K562 (cell line): Measurements from ENCODE around the gene PUM2. TPM values are rescaled to one million over a fixed set of nuclear protein-coding genes. Genes with fewer than 3 reads are reported as not detected.

Experiments
- ATAC-seq: fragments of 200-7000 bp; cut with Tn5 transposase; 3 replicates; pipeline ENCODE4 v1.9.1; 2020; ENCODE audit warnings: moderate library complexity
- BruUV-seq: library from RNA; stranded (reverse); fragments of 400-500 nt; replicated peaks from 2 replicates; lab custom pipeline; 2021; lab: Mats Ljungman, UMichigan
- CTCF ChIA-PET: fragments of 300-600 bp; formaldehyde crosslinking; extraction: SDS; loops from one replicate; lab custom pipeline; 2021; ENCODE audit warnings: low intra/inter-chr PET ratio; lab: Yijun Ruan, JAX
- POLR2A ChIA-PET: fragments of 300-600, 350-650 bp; sonication (Branson Sonifier 250); formaldehyde crosslinking; extraction: SDS; loops from one replicate; lab custom pipeline; 2021; ENCODE audit warnings: antibody characterized with exemption, inconsistent platforms; lab: Yijun Ruan, JAX
- DNase-seq, 4 experiments: peaks; one replicate each; pipeline versions ENCODE4 v3.0.0 to v3.0.0-alpha.2; 2011 to 2018; ENCODE audit warnings: low spot score in 3 of 4, mixed read lengths in 3 of 4; ENCODE audit errors: extremely low read depth in 1 of 4
- FAIRE-seq: peaks from 2 replicates; lab custom pipeline; 2011; peaks lifted over from hg19 to GRCh38; lab: Jason Lieb, UNC
- H2AFZ ChIP-seq: 2 replicates; pipeline ENCODE4 v1.6.0; 2011; ENCODE audit warnings: low read depth, low read length, control low read depth, inconsistent platforms
- H3K27ac ChIP-seq: fragments of 200-600 bp; 3 replicates; pipeline ENCODE4 v1.8.0; 2011; ENCODE audit warnings: low read depth, mild to moderate bottlenecking, control low read depth, inconsistent platforms, low read length, moderate library complexity, mixed read lengths; ENCODE audit errors: extremely low read depth
- H3K27me3 ChIP-seq, 2 experiments: fragments of 300-600 bp in 1 of 2; 2 replicates in 1 of 2; 3 replicates in 1 of 2; pipeline versions ENCODE4 v1.6.0 to v1.8.0; 2011; ENCODE audit warnings: inconsistent platforms in 2 of 2, low read length in 2 of 2, mild to moderate bottlenecking in 1 of 2, mixed read lengths in 1 of 2, moderate library complexity in 1 of 2; ENCODE audit not compliant: control insufficient read depth in 2 of 2, insufficient read depth in 2 of 2
- H3K36me3 ChIP-seq: fragments of 300-600 bp; 3 replicates; pipeline ENCODE4 v1.8.0; 2011; ENCODE audit warnings: mild to moderate bottlenecking, low read length, inconsistent platforms; ENCODE audit not compliant: control insufficient read depth, insufficient read depth
- H3K4me1 ChIP-seq, 2 experiments: fragments of 200-600 bp in 1 of 2; replicated peaks in 1 of 2; 2 replicates in 1 of 2; 3 replicates in 1 of 2; pipeline versions ENCODE4 v1.5.1 to v1.8.0; 2011; ENCODE audit warnings: inconsistent platforms in 2 of 2, low read length in 2 of 2, mild to moderate bottlenecking in 1 of 2, mixed read lengths in 1 of 2, moderate library complexity in 1 of 2; ENCODE audit not compliant: control insufficient read depth in 2 of 2, insufficient read depth in 2 of 2
- H3K4me2 ChIP-seq: 2 replicates; pipeline ENCODE4 v1.6.1; 2011; ENCODE audit warnings: low read length, control low read depth, inconsistent platforms, mixed read lengths; ENCODE audit not compliant: insufficient read depth
- H3K4me3 ChIP-seq: fragments of 200-600 bp; sonication (generic), shearing (Covaris generic); 2 replicates; pipeline ENCODE4 v1.5.1; 2016; ENCODE audit warnings: control low read depth, inconsistent platforms
- H3K79me2 ChIP-seq: fragments of 200-600 bp; 3 replicates; pipeline ENCODE4 v1.8.0; 2011; ENCODE audit warnings: low read length, inconsistent platforms; ENCODE audit not compliant: control insufficient read depth, insufficient read depth
- H3K9ac ChIP-seq, 2 experiments: 2 replicates each; pipeline versions ENCODE4 v1.6.0 to v1.6.1; 2011; ENCODE audit warnings: low read depth in 2 of 2, low read length in 2 of 2, control low read depth in 1 of 2, inconsistent platforms in 1 of 2, mild to moderate bottlenecking in 1 of 2, mixed read lengths in 1 of 2; ENCODE audit not compliant: insufficient read depth in 1 of 2
- H3K9me1 ChIP-seq: one replicate; pipeline ENCODE4 v1.6.0; 2011; ENCODE audit warnings: inconsistent platforms, mild to moderate bottlenecking, low read length, moderate library complexity; ENCODE audit not compliant: control insufficient read depth, insufficient read depth
- H3K9me3 ChIP-seq: replicated peaks from 2 replicates; pipeline ENCODE4 v1.5.1; 2011; ENCODE audit warnings: low read depth, low read length, inconsistent platforms; ENCODE audit not compliant: control insufficient read depth, insufficient read depth
- H4K20me1 ChIP-seq: replicated peaks from 2 replicates; pipeline ENCODE4 v1.6.1; 2011; ENCODE audit warnings: low read length, inconsistent platforms, mixed read lengths; ENCODE audit not compliant: control insufficient read depth, insufficient read depth
- E2F3 ChIP-seq: fragments of 250-450 bp; sonication (Bioruptor Pico); IDR thresholded peaks from 2 replicates; pipeline ENCODE4 v1.4.0; 2020; ENCODE audit warnings: mild to moderate bottlenecking
- SUPT5H ChIP-seq: fragments of 450-650 bp; IDR thresholded peaks from 2 replicates; pipeline ENCODE4 v1.6.1; 2016
- THRB ChIP-seq: fragments of 450-650 bp; formaldehyde crosslinking; conservative IDR thresholded peaks from 2 replicates; pipeline ENCODE4 v1.4.0; 2022; ENCODE audit warnings: mild to moderate bottlenecking, missing genetic modification characterization
- ZFP36 ChIP-seq: fragments of 150-350 bp; IDR thresholded peaks from 2 replicates; pipeline ENCODE4 v1.6.1; 2018; ENCODE audit warnings: low read length, low read depth; ENCODE audit not compliant: partially characterized antibody
- ZKSCAN1 ChIP-seq: fragments of 150-350 bp; IDR thresholded peaks from 2 replicates; pipeline ENCODE4 v1.6.1; 2016; ENCODE audit warnings: low read depth, low read length
- WGBS: fragments of 100-300 bp; shearing (Covaris generic); methylation state at CpG from one replicate; pipeline ENCODE4 v1.1.6; 2016; ENCODE audit warnings: low coverage, mixed read lengths; ENCODE audit not compliant: insufficient coverage; ENCODE audit errors: missing lambda C conversion rate; 5-methylcytosine and 5-hydroxymethylcytosine counted together
- in situ Hi-C: fragments of 300-500 bp; cut with MboI; formaldehyde crosslinking; loops from 4 replicates; pipeline ENCODE4 v1.15.0; 2018; ENCODE audit warnings: inconsistent platforms, mixed read lengths
- intact Hi-C: fragments of 100-400 bp; cut with micrococcal nuclease; formaldehyde crosslinking; loops from 2 replicates; pipeline ENCODE4 v1.14.2; 2022
- polyA plus RNA-seq, 8 experiments: library from polyadenylated mRNA; depleted of rRNA in 4 of 8; stranded (reverse) in 5 of 8; unstranded in 3 of 8; fragments of >200 nt; fragmentation: Nextera tagmentation in 2 of 8; fragmentation: Illumina TruSeq in 1 of 8; extraction: Ambion mirVana in 2 of 8; extraction: Trizol in 1 of 8; gene quantifications; 2 replicates each; pipeline versions ENCODE4 v1.2.1 to v1.2.3, GENCODE V29; 2011 to 2014; ENCODE audit warnings: inconsistent platforms in 1 of 8, missing spikeins in 1 of 8
- total RNA-seq, 7 experiments: library from RNA; depleted of rRNA in 6 of 7; stranded (reverse); fragments of >200 nt in 6 of 7; fragmentation: Illumina TruSeq in 2 of 7; extraction: Trizol in 2 of 7; gene quantifications; 2 replicates each; pipeline versions ENCODE4 v1.2.1 to v1.2.3, GENCODE V29; 2011 to 2021; ENCODE audit warnings: low replicate concordance in 1 of 7
- TF ChIP-seq, protein P1 (sequence below), 3 experiments: fragments of 200-800 bp in 1 of 3; sonication (Bioruptor generic) in 1 of 3; sonication (generic) in 1 of 3; formaldehyde crosslinking in 1 of 3; IDR thresholded peaks; 2 replicates each; pipeline versions ENCODE4 v1.6.1 to v1.8.0; 2016 to 2022; ENCODE audit warnings: mild to moderate bottlenecking in 2 of 3, missing compliant biosample characterization in 2 of 3, missing genetic modification characterization in 2 of 3, missing genetic modification reagents in 1 of 3
- TF ChIP-seq, protein P2 (sequence below): fragments of 450-650 bp; formaldehyde crosslinking; IDR thresholded peaks from 2 replicates; pipeline ENCODE4 v1.4.0; 2022; ENCODE audit warnings: missing genetic modification characterization

Gene PUM2
- total and polyA plus RNA-seq, 9 of the 15 experiments (the other 6 are each of a cell fraction or from before 2014, with no cell fraction given), result 13.4 to 61.9 (median 28.3) TPM

- intact Hi-C loops, result no loop called here
- no peak overlapping the region; a peak in 1 of 4 replicates for H3K9ac ChIP-seq
- H3K36me3 ChIP-seq, result no peaks in the 10 kb centered on the region
- TF ChIP-seq ZFP36 (no peak), THRB (CRISPR knock-in tag) (0 out of 2 replicates have a peak, but pooled peaks have one; percentile 12), SUPT5H (no peak), ZKSCAN1 (no peak), E2F3 (no peak)
- TF ChIP-seq, protein P1, sequence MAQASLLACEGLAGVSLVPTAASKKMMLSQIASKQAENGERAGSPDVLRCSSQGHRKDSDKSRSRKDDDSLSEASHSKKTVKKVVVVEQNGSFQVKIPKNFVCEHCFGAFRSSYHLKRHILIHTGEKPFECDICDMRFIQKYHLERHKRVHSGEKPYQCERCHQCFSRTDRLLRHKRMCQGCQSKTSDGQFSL (CRISPR knock-in tag; IDR thresholded peaks at IDR 0.05), result peak; percentile 78
- TF ChIP-seq, protein P1 (tag; IDR thresholded peaks at IDR 0.05), result no peak
- TF ChIP-seq, protein P2, sequence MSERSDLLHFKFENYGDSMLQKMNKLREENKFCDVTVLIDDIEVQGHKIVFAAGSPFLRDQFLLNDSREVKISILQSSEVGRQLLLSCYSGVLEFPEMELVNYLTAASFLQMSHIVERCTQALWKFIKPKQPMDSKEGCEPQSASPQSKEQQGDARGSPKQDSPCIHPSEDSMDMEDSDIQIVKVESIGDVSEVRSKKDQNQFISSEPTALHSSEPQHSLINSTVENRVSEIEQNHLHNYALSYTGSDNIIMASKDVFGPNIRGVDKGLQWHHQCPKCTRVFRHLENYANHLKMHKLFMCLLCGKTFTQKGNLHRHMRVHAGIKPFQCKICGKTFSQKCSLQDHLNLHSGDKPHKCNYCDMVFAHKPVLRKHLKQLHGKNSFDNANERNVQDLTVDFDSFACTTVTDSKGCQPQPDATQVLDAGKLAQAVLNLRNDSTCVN (CRISPR knock-in tag), result 0 out of 2 replicates have a peak, but pooled peaks have one; percentile 27
- POLR2A ChIA-PET, result interaction anchor here (1.0 kb wide), 1 partner anchor 17 kb away, joined by 3 read pairs; no protein-coding TSS in a partner anchor
- FAIRE-seq, result no peak
- no peak overlapping the region for H3K4me3 ChIP-seq
- no peak for DNase-seq
- 16% methylated on average over 18 of the region's 20 CpGs for WGBS
- H3K79me2 ChIP-seq, result no peaks in the 10 kb centered on the region
- H3K4me2 ChIP-seq, result no peak overlapping the region
- peaks cover 0 to 13% of the 10 kb centered on the region in 2 experiments; a peak in 2 of 5 replicates for H3K4me1 ChIP-seq
- CTCF ChIA-PET, result no interaction called here
- in situ Hi-C loops, result no loop called here
- H4K20me1 ChIP-seq, result no peaks in the 10 kb centered on the region
- H3K27me3 ChIP-seq, result peaks cover 12 to 47% of the 10 kb centered on the region in 2 experiments; a peak in 3 of 5 replicates
- no peaks in the 10 kb centered on the region for H3K9me3 ChIP-seq
- no TSS peak for BruUV-seq
- no peak for ATAC-seq
- no peaks in the 10 kb centered on the region for H3K9me1 ChIP-seq
- H3K27ac ChIP-seq, result no peak overlapping the region
- H2AFZ ChIP-seq, result no peak overlapping the region
Measured at GRCh38 chr2:20218331-20219320, 132.0 kb downstream of the PUM2 start.
